HepG2 (cell line): ENCODE data around the gene SKA2. TPM values are rescaled to one million over a fixed set of nuclear protein-coding genes. Genes with fewer than 3 reads are reported as not detected.
A peak's percentile ranks its signal among the peaks of the same experiment; 100 is the strongest.

ENCODE experiments used
- SMYD3 ChIP-seq: sonication (generic); formaldehyde crosslinking; IDR thresholded peaks from 2 replicates; pipeline ENCODE4 v1.8.1; 2023; ENCODE audit warnings: mild to moderate bottlenecking, missing genetic modification reagents
- XRCC5 ChIP-seq: fragments of 200-400 bp; formaldehyde crosslinking; optimal IDR thresholded peaks from 2 replicates; pipeline ENCODE3; 2017; ENCODE audit warnings: mild to moderate bottlenecking, low read length
- ZNF557 ChIP-seq: sonication (generic); formaldehyde crosslinking; IDR thresholded peaks from 2 replicates; pipeline ENCODE4 v1.4.0; 2020; ENCODE audit warnings: missing genetic modification reagents
- polyA plus RNA-seq, 8 experiments: library from polyadenylated mRNA; depleted of rRNA in 3 of 8; stranded (reverse) in 7 of 8; unstranded in 1 of 8; fragments of >200 nt; fragmentation: Illumina TruSeq in 4 of 8; extraction: Trizol in 4 of 8; gene quantifications; 2 replicates each; pipeline versions ENCODE4 v1.2.1 to v1.2.3, GENCODE V29; 2011 to 2016; ENCODE audit warnings: low read depth in 4 of 8, missing spikeins in 1 of 8, mixed read lengths in 1 of 8; ENCODE audit not compliant: insufficient read depth in 1 of 8
- total RNA-seq, 5 experiments: library from RNA; depleted of rRNA; stranded (reverse); fragments of >200 nt; fragmentation: Illumina TruSeq; extraction: Trizol; gene quantifications; 2 replicates each; pipeline ENCODE4 v1.2.3, GENCODE V29; 2016; ENCODE audit warnings: low read depth in 1 of 5
- TF ChIP-seq, protein P1 (sequence below): sonication (generic); formaldehyde crosslinking; IDR thresholded peaks from 2 replicates; pipeline ENCODE4 v1.8.0; 2022; ENCODE audit warnings: missing genetic modification reagents, mild to moderate bottlenecking, moderate library complexity, borderline replicate concordance
- TF ChIP-seq, protein P2 (sequence below), 2 experiments: sonication (generic) in 1 of 2; formaldehyde crosslinking in 1 of 2; IDR thresholded peaks; 2 replicates each; pipeline versions ENCODE4 v1.4.0 to v1.6.1; 2018 to 2020; ENCODE audit warnings: missing genetic modification reagents in 2 of 2, borderline replicate concordance in 1 of 2, low read depth in 1 of 2, mild to moderate bottlenecking in 1 of 2, missing biosample characterization in 1 of 2
- TF ChIP-seq, protein P3 (sequence below): sonication (generic); formaldehyde crosslinking; IDR thresholded peaks from 2 replicates; pipeline ENCODE4 v1.4.0; 2020; ENCODE audit warnings: missing genetic modification reagents

Gene SKA2
- total and polyA plus RNA-seq, 2 of the 13 experiments (the other 11 are each of a cell fraction or from before 2014, with no cell fraction given): 18.6 to 91.8 TPM

DNA sequence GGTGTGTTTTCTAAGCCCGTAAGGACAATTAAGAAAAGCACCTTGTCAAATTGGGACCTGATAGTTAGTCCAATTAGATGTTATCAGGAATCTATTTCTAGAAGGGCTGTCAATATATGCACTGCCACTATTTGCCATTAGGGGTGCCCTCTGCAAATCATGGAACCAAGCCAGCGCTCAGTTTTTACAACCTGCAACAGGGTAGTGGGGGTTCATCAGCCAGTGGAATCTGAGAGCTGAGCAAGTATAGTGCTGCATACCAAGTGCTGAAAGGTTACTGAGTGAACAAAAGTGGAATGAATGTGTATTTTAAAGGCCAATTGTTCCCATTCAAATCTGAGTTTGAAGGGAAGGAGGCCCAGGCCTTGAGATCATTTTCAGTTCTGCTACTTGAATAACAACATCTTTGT lies 11.0 kb upstream of the SKA2 start (continued):
- TF ChIP-seq ZNF557 (peak; percentile 95), XRCC5 (peak; percentile 63), SMYD3 (CRISPR knock-in tag) (0 out of 2 replicates have a peak, but pooled peaks have one; percentile 24)
- TF ChIP-seq, protein P1, sequence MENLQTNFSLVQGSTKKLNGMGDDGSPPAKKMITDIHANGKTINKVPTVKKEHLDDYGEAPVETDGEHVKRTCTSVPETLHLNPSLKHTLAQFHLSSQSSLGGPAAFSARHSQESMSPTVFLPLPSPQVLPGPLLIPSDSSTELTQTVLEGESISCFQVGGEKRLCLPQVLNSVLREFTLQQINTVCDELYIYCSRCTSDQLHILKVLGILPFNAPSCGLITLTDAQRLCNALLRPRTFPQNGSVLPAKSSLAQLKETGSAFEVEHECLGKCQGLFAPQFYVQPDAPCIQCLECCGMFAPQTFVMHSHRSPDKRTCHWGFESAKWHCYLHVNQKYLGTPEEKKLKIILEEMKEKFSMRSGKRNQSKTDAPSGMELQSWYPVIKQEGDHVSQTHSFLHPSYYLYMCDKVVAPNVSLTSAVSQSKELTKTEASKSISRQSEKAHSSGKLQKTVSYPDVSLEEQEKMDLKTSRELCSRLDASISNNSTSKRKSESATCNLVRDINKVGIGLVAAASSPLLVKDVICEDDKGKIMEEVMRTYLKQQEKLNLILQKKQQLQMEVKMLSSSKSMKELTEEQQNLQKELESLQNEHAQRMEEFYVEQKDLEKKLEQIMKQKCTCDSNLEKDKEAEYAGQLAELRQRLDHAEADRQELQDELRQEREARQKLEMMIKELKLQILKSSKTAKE (CRISPR knock-in tag): no peak
- TF ChIP-seq, protein P2, sequence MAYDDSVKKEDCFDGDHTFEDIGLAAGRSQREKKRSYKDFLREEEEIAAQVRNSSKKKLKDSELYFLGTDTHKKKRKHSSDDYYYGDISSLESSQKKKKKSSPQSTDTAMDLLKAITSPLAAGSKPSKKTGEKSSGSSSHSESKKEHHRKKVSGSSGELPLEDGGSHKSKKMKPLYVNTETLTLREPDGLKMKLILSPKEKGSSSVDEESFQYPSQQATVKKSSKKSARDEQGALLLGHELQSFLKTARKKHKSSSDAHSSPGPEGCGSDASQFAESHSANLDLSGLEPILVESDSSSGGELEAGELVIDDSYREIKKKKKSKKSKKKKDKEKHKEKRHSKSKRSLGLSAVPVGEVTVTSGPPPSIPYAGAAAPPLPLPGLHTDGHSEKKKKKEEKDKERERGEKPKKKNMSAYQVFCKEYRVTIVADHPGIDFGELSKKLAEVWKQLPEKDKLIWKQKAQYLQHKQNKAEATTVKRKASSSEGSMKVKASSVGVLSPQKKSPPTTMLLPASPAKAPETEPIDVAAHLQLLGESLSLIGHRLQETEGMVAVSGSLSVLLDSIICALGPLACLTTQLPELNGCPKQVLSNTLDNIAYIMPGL (CRISPR knock-in tag; IDR thresholded peaks at IDR 0.05; ENCODE audit: borderline replicate concordance in 1 of 2, low read depth in 1 of 2): peak; percentile 52 to 58; a peak in 2 of 4 replicates
- TF ChIP-seq, protein P3, sequence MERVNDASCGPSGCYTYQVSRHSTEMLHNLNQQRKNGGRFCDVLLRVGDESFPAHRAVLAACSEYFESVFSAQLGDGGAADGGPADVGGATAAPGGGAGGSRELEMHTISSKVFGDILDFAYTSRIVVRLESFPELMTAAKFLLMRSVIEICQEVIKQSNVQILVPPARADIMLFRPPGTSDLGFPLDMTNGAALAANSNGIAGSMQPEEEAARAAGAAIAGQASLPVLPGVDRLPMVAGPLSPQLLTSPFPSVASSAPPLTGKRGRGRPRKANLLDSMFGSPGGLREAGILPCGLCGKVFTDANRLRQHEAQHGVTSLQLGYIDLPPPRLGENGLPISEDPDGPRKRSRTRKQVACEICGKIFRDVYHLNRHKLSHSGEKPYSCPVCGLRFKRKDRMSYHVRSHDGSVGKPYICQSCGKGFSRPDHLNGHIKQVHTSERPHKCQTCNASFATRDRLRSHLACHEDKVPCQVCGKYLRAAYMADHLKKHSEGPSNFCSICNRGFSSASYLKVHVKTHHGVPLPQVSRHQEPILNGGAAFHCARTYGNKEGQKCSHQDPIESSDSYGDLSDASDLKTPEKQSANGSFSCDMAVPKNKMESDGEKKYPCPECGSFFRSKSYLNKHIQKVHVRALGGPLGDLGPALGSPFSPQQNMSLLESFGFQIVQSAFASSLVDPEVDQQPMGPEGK: 0 out of 2 replicates have a peak, but pooled peaks have one; percentile 26
- TF ChIP-seq, all 625 proteins: peak for 16
